GM12878 (cell line): ENCODE results near the gene RACK1.

ENCODE experiments used
- BCLAF1 ChIP-seq: fragments of 450-650 bp; IDR thresholded peaks from 2 replicates; pipeline ENCODE4 v1.6.1; 2017; ENCODE audit warnings: antibody characterized with exemption, mild to moderate bottlenecking, moderate library complexity
- CREB1 ChIP-seq: IDR thresholded peaks from 2 replicates; pipeline ENCODE4 v1.6.1; 2012; ENCODE audit warnings: low read depth, mild to moderate bottlenecking, inconsistent platforms
- CTCF ChIP-seq, 3 experiments: IDR thresholded peaks in 2 of 3; conservative IDR thresholded peaks in 1 of 3; 2 replicates each; pipeline ENCODE4 v1.5.1; 2011; ENCODE audit warnings: low read depth in 3 of 3, low read length in 3 of 3, mild to moderate bottlenecking in 3 of 3, control low read depth in 2 of 3, moderate library complexity in 2 of 3, inconsistent platforms in 1 of 3, mixed read lengths in 1 of 3; ENCODE audit not compliant: control insufficient read depth in 2 of 3, insufficient read depth in 1 of 3; ENCODE audit errors: extremely low read depth in 1 of 3
- NBN ChIP-seq: fragments of 450-650 bp; IDR thresholded peaks from 2 replicates; pipeline ENCODE4 v1.6.1; 2016
- NR2C2 ChIP-seq: IDR thresholded peaks from 2 replicates; pipeline ENCODE4 v1.6.1; 2011; ENCODE audit warnings: borderline replicate concordance, low read depth; ENCODE audit not compliant: control insufficient read depth, insufficient read length
- POLR2A ChIP-seq: IDR thresholded peaks from 2 replicates; pipeline ENCODE4 v1.6.1; 2011; ENCODE audit warnings: low read depth, mild to moderate bottlenecking, low read length
- RELA ChIP-seq: fragments of 450-650 bp; IDR thresholded peaks from 2 replicates; pipeline ENCODE4 v1.8.0; 2014; ENCODE audit warnings: borderline replicate concordance; ENCODE audit not compliant: partially characterized antibody
- REST ChIP-seq: IDR thresholded peaks from 2 replicates; pipeline ENCODE4 v1.6.1; 2012; ENCODE audit warnings: mild to moderate bottlenecking, low read depth, low read length
- TCF7 ChIP-seq: IDR thresholded peaks from 2 replicates; pipeline ENCODE4 v1.6.1; 2014; ENCODE audit warnings: antibody characterized with exemption, borderline replicate concordance

GRCh38 chr5:181198106-181198685 is 45.5 kb downstream of the RACK1 start:
- TF ChIP-seq NBN, result no peak
- no peak for TF ChIP-seq TCF7
- TF ChIP-seq RELA, result no peak
- no peak for TF ChIP-seq REST
- no peak for TF ChIP-seq BCLAF1
- TF ChIP-seq CREB1, result no peak
- no peak for TF ChIP-seq CTCF (IDR thresholded peaks at IDR 0.05 in 2 of 3, conservative IDR thresholded peaks at IDR 0.05 in 1 of 3; ENCODE audit: control insufficient read depth in 2 of 3, extremely low read depth in 1 of 3, insufficient read depth in 1 of 3, low read depth in 3 of 3, low read length in 3 of 3)
- TF ChIP-seq POLR2A, result no peak
- TF ChIP-seq NR2C2, result no peak
